GM21737 (cell line): ENCODE results near the gene PLAAT2.

Experiments used
- ATAC-seq: cut with Tn5 transposase; IDR thresholded peaks from one replicate; pipeline ENCODE4 v1.9.1; 2021; ENCODE audit warnings: mild to moderate bottlenecking, moderate library complexity; ENCODE audit not compliant: unreplicated experiment

Gene PLAAT2

DNA sequence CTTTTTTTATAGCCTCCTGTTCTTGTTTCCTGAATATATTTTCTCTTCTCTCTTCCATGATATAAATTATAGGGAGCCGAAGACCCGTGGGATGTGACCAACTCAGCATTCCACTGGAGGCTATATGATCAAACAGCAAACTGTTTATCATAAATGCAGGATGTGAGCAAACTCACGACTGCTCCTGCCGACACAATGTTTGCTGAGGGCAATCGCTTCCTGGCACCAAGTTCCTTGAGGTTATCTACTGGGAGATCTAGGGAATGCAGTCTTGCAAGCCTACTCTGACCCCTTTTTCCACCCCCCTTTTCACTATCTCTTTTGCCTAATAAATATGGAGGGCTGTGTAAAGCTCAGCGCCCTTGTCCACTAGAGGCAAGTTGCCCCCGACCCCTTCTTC is 40.0 kb downstream of the PLAAT2 start:
- no peak for ATAC-seq

DNA sequence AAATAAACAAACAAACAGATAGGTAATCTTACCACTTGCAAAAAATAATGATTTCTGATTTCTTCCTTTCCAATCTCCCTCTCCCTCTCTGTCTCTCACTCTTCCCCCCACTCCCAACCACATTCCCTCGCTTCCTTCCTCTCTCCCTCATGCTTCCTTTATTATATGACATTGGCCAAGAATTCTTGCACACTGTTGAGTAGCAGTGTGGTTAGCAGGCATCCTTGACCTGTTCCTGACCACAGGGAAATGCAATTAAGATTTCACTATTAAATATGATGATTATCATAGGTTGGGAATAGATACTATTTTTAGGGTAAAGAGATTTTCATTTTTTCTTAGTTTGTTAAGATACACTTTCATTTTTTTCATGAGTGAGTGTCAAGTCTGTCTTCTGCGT is 41.3 kb downstream of the PLAAT2 start:
- no peak for ATAC-seq

DNA sequence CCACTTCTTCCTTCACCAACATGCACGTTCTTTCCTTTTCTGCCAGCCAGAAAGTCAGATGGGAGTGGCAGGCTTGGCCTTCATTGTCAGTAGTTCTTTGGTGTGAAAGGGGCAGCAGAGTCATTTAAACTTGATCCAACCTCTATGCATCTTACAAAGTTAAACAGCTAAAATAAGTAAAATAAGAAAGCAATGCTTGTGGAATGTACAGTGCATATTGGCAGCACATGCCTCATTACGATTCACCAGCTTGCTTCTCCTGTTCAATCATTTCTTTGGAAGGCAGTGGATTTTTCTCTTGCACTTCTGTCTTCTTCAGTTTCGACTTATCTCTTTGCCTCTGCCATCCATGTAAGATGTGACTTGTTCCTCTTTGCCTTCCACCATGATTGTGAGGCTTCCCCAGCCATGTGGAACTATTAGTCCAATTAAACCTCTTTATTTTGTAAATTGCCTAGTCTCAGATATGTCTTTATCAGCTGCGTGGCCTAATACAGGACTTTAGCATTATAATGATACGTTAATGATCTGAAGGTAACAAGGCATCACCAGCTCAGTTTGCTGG is 42.5 kb downstream of the PLAAT2 start:
- no peak for ATAC-seq

DNA sequence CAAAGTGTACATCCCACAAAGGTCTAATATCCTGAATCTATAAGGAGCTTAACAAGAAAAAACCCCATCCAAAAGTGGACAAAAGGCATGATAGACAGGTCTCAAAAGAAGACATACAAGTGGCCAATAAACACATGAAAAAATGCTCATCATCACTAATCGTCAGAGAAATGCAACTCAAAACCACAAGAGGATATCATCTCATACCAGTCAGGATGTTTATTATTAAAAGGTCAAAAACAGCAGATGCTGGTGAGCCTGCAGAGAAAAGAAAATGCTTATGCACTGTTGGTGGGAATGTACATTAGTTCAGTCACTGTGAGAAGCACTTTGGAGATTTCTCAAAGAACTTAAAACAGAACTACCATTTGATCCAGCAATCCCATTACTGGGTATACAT is 44.6 kb downstream of the PLAAT2 start:
- ATAC-seq, result no peak

DNA sequence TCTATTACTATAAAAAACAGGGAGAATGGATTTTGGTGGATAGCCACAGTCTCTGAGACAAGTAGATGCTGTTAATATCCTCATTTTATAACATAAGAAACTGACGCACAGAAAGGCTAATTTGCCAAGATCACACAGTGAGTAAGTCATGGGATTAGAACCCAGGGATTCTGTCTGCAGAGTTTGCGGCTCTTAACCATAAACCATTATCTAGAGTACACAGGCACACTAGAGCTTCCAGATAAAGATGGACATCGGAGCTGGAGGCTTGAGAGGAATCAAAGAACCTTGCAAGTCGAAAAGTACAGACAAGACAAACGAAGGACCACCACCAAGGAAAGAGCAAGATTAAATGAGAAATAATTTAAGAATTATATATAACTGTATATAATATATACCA is 46.0 kb downstream of the PLAAT2 start:
- ATAC-seq, result no peak

DNA sequence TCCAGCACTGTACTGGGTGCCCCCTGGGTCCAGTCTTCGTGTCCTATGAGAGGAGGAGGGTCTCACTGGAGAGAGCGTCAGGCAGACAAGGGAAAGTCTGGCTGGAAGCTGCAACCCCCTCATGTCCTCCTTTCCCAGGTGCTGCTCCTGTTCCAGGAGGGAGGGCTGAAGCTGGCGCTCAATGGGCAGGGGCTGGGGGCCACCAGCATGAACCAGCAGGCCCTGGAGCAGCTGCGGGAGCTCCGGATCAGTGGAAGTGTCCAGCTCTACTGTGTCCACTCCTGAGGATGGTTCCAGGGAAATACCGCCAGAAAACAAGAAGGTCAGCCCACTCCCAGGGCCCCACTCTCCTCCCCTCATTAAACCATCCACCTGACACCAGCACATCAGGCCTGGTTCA is 47.1 kb downstream of the PLAAT2 start:
- no peak for ATAC-seq

DNA sequence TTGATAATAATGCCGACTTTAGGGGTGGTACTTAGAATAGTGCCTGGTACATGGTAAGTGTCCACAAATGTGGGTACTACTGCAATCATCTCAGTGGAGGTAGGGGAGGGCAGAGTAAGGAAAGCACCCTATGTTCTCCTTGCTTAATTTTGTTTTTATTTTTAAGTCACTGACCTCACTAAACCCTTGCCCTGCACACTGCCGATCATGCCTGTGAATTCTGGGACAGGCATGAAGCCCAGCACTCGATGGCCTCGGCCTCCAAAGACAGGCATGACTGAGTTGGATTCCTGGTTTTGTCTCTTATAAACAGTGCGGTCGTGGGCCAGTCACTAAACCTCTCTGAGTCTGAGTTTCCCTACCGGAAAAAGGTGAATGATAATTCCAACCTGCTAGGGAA is 50.4 kb downstream of the PLAAT2 start:
- no peak for ATAC-seq

DNA sequence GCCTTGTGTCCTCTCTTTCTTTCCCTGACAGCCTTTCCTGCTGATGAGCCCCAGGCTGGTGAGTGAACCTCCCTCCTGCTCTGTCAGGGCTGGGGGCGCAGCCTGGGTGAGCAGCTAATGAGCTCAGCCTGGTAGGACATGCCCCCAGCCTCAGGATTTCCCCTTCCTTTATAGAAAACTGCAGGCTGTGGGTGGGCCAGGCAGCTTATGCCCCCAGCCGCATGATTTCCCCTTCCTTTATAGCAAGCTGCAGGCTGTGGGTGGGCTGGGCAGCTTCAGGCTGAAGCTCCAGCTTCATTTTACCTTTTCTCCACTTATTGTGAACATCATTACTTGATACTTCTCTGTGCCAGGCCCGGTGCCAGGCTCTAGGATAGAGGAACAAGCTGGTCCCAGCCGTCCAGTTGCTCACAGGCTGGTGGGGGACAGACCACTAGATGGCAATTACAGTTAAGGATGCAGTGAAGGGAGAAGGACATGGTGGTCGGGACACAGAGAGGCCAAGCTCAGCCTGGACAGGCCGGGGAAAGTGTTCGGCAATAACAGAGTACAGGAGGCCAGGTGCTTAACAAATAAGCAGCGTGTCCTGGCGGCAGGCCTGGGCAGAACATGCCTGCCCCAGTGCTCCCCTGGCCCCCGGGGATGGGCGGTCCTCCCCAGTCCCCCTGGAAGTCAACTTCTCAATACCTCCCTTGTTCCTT is 52.0 kb downstream of the PLAAT2 start:
- no peak for ATAC-seq

DNA sequence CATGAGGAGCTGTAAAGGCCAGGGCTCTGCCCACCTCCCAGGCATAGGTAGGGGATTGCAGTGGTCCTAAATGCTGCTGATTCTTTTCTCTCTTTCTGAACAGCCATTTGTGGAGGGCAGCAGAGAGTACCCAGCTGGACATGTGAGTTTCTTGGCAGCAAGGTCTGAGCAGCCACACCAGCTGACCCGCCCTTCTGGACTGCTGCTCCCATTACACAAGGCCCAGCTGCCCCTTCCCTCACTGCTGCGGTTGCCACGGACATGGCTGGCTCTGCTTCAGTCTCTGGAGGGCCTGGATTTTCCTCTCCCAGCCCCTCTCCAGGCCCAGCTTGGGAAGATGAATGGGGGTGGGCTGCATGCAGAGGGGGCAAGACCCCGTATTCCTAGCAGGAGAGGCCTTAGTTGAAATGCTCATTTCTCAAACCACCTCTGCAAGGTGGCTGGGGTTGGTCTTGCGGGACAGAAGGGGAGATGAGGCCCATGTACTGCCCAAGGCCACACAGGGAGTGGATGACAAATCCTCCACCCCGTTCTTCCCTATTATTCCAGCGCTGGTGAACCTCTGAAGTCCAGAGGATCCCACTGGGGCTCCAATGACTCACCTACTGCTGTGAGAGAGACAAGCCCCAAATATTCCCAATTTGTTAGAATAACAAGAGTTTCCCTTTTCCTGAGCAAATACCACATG is 52.7 kb downstream of the PLAAT2 start:
- no peak for ATAC-seq

DNA sequence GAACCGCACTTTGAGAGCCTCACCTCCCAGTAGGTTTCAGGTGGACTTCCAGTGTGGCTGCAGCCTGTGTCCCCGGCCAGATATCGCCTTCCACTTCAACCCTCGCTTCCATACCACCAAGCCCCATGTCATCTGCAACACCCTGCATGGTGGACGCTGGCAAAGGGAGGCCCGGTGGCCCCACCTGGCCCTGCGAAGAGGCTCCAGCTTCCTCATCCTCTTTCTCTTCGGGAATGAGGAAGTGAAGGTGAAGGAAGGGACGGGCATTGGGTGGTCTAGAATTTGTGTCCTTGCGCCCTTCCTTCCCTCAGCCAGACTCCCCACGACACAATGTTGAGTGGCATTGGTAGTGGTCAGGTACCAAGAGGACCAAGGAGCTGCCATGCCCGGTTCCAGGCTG is 54.4 kb downstream of the PLAAT2 start:
- ATAC-seq, result no peak

DNA sequence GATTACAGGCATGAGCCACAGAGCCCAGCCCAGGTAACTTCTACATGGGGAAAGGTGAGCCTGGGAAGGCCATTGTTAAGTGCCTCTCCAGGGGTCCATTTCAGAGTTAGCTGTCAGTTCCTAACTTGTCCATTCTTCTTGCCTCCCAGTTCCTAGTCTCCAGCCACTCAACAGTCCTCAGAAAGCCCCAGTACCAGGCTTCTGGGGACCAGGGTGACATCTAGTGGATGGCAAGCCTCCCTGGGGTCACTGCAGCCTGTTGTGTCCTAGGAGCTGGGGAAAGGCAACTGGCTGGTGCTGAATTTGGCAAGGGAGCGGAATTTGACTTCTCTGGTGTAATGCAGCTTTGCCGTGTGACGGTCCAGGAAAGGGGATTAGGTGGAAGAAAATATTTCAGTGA is 55.2 kb downstream of the PLAAT2 start:
- ATAC-seq, result no peak

DNA sequence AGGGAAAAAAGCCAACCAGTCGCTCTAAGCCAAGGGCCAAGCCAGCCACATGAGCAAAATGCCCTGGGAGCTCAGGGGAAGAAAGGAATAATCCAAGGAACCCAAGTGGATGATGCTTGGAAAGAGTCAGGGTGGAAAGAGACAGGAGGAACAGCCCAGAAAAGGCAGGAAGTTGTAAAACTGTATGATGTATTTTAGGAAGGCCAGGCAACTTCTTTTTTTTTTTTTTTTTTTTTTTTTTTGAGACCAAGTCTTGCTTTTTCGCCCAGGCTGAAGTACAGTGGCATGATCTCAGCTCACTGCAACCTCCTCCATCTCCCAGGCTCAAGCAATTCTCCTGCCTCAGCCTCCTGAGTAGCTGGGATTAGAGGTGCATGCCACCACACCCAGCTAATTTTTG is 55.7 kb downstream of the PLAAT2 start:
- no peak for ATAC-seq

DNA sequence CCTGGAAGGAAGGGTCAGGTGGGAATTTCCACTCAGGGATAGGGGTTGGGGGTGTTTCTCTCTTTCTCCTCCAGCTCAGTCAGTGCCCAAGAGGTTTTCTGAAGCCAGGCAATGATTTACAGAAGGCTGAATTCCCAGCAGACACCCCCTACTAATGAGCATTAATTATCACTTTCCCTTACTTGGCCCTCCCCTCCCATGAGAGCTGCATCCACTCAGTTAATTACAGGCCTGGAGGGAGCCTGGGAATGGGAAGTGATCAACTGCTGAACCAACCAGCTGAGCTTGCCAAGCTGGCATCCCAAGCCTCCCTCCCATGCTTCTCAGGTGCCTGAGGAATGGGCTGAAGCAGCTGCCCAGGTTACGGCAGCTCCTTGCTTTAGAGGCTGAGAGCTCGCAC is 56.3 kb downstream of the PLAAT2 start:
- ATAC-seq, result no peak

DNA sequence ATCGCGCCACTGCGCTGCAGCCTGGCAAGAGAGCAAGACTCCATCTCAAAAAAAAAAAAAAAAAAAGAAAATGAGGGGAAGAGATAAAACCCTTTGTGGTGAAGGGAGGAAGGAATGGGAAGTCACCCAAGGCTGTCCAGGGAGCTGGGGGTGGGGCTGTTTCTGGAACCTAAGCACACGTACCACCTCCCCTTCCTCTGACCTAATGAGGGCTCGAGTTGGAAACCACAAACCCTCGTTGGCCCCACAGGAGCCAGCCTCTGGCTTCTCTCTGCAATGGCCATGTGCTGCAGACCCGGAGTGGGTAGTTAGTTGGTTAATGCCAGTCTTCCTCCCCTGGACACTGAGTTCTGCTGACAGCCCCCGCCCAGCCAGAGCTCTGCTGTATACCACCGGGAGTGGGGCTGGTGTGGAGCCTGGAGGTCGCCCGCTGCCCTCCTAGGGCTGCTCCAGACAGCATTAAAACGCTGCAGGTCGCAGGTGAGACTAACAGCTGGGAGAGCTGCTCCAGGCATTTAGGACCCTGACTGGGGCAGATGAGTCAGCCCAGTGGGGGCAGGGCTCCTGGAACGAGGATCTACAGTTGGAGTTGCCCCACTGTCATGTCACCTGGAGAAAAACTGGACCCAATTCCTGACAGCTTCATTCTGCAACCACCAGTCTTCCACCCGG is 57.2 kb downstream of the PLAAT2 start, which contains the start of gene LGALS12:
Gene LGALS12 (plus strand): TSS at position 228 of the 672 bp plus-strand sequence. CDS start 375 bp downstream, at position 603.
- no peak for ATAC-seq

DNA sequence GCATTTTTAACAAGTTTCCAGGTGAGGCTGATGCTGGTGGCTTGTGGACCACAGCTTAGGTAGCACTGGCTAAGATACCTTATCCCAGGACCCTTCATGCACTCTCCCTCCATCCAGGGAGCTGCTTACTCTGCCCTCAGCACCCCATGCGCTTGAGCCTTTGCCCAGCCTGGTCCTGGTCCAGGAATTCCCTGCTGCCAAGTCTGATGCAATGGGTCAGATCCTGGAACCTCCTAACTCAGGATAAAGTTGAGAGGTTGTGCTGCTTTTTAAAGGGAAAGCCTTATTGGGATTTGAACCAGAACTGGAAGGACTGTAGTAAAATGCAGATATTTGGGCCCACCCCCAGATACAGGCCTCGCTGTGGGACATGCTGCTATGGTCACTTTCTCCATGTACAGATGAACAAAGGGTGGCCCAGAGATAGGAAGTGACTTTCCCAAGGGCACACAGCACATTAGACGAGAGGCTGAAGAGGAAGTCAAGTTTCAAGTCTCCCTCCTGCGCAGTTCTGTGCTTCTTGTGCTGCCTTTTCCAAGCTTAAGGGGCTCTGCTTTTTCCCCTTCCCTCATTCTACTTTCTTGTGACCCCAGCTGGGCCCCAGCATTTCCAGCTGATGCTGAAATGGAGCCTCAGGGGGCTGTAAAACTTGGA is 58.1 kb downstream of the PLAAT2 start:
- ATAC-seq, result no peak

DNA sequence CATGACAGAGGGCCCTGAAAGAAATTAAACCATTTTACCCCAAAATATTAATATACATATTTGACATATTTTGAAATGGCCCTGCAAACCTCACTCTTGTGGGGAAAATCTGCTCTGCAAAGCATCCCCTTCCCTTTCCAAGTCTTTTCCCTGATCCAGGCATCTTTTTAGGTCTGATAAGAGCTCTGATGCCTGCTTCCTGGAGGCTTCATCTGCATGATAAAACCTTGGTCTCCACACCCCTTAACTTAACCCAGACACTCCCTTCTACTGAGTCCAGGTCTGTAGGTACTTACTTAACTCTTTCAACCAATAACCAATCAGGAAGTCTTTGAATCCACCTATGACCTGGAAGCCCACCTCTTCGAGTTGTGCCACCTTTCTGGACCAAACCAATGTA is 59.1 kb downstream of the PLAAT2 start:
- no peak for ATAC-seq

DNA sequence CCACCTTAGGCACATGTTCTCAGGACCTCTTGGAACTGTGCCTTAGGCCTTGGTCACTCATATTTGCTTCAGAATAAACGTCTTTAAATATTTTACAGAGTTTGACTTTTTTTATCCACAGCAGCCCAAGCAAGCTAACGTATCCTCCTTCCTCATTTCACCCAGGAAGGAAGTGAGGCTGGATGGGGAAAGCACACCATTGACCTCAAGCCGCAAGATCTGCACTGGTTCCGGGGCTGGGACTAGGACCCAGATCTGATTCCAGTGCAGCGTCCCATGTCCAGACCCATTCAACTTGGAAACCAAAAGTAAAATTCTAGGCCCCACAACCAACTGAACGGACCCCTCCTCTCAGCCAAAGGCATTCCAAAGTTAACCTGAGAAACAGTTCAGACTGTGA is 59.7 kb downstream of the PLAAT2 start:
- ATAC-seq, result no peak
